ENCODE results near the gene GPANK1. TPM values are rescaled to one million over a fixed set of nuclear protein-coding genes. Genes with fewer than 3 reads are reported as not detected.

GPANK1 gene
- total RNA-seq, 1 experiment from 2014 or later, result 18.3 TPM

GRCh38 chr6:31661262-31662123, 3.3 kb downstream of the GPANK1 start:
- POLR2A ChIA-PET, result interaction anchor here (0.6 to 2.3 kb wide), 4 partner anchors 9 to 440 kb away, joined by 3 to 10 read pairs (median 6); partner anchors contain the start of genes BAG6 and HSPA1B
- Histone ChIP-seq H3K36me3 (ENCODE audit: control insufficient read depth, insufficient read depth, low read length) (peaks cover 10% of the 10 kb centered on the region; the same call in 1 of the 2 replicates), H3K9me3 (ENCODE audit: control insufficient read depth, insufficient read depth, low read depth, low read length) (no peaks in the 10 kb centered on the region), H3K4me3 (ENCODE audit: low read depth in 2 of 2, low read length in 2 of 2) (peak overlapping the region; percentile 99), H3K27ac (ENCODE audit: low read length) (peak overlapping the region; percentile 98), H3K27me3 (ENCODE audit: control insufficient read depth, insufficient read depth, low read length) (no peaks in the 10 kb centered on the region), H3K4me1 (ENCODE audit: control insufficient read depth, insufficient read depth, low read length) (peaks cover 31% of the 10 kb centered on the region)
- no peak for TF ChIP-seq CTCF (IDR thresholded peaks at IDR 0.05)
- TF ChIP-seq SIN3A (IDR thresholded peaks at IDR 0.05; ENCODE audit: borderline replicate concordance, insufficient read depth, low read depth, low read length), result no peak
- TF ChIP-seq POLR2AphosphoS5 (IDR thresholded peaks at IDR 0.05; ENCODE audit: low read depth, low read length), result no peak
- no peak for TF ChIP-seq TCF7L2 (IDR thresholded peaks at IDR 0.05; ENCODE audit: low read depth, low read length)
- no peak for TF ChIP-seq REST (IDR thresholded peaks at IDR 0.05; ENCODE audit: insufficient read depth in 1 of 2, low read depth in 2 of 2, low read length in 1 of 2)
- BruUV-seq (replicated peaks), result no TSS peak
- no peak for DNase-seq (ENCODE audit: low read depth, low spot score)
- intact Hi-C loops (cut with micrococcal nuclease; ENCODE audit: unreplicated experiment), result no loop called here
- no peak for ATAC-seq
- in situ Hi-C loops (cut with HindIII; ENCODE audit: low pct_unique_long_range_greater_than_20kb, low sequenced_read_pairs), result no loop called here
- CTCF ChIA-PET, result interaction anchor here (0.7 kb wide), 1 partner anchor 9 kb away, joined by 6 read pairs; no protein-coding TSS in a partner anchor

DNA sequence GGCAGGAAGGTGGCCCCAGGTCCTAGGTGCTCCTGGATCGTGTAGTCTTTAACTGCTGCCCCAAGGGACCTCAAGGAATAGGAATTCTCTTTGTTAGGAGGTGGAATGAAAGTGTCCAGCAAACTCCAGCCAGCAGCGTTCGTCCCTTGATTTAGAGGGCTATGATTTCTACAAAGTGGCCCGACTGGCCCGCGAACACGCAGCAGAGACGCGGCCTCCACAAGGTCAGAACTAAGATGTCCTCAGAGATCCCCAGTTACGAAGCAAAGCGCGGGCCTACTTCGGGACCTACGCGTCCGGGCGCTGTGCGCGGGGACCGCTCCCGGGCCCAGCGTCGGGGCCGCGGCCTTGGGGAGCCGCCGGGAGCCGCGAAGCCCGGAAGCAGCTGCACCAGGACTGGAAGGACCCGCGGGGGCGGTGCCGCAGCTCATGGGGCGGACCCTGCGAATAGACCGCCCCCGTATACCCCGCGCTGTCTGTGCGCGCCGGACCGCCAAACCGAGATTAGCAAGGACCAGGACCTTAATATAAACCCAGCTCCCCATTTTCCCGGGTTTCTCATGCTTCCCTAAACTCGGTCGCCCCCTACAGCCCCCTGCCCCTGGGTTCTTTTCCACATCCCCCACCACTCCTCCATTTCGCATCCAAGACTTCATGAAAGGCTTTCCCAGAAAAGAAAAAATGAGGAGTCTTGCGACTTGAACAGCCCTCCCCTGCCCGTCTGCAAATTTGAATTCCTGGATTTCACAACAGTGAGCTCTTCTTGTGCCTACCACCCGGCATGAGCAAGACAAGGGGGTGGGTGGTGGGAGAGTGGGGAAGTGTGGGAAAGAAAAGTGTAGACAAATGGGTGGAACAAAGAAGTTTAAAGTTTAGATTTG, 4.2 kb downstream of the GPANK1 start, which contains the start of gene C6orf47:
Gene C6orf47, minus strand, starts transcription at position 398 of the 881 bp plus-strand sequence. CDS start 831 bp downstream, outside the sequence.
- Histone ChIP-seq H3K27ac (ENCODE audit: low read length) (peak within 1 kb of the TSS; percentile 98), H3K9me3 (ENCODE audit: control insufficient read depth, insufficient read depth, low read depth, low read length) (no peaks in the 10 kb centered on the region), H3K4me3 (ENCODE audit: low read depth in 2 of 2, low read length in 2 of 2) (peak within 1 kb of the TSS; percentile 99), H3K36me3 (ENCODE audit: control insufficient read depth, insufficient read depth, low read length) (peaks cover 5% of the 10 kb centered on the region; the same call in 1 of the 2 replicates), H3K27me3 (ENCODE audit: control insufficient read depth, insufficient read depth, low read length) (no peaks in the 10 kb centered on the region), H3K4me1 (ENCODE audit: control insufficient read depth, insufficient read depth, low read length) (peaks cover 31% of the 10 kb centered on the region)
- intact Hi-C loops (cut with micrococcal nuclease; ENCODE audit: unreplicated experiment) (no loop called here), in situ Hi-C loops (cut with HindIII; ENCODE audit: low pct_unique_long_range_greater_than_20kb, low sequenced_read_pairs) (no loop called here)
- ChIA-PET CTCF (interaction anchor here (0.7 kb wide), 1 partner anchor 9 kb away, joined by 6 read pairs; no protein-coding TSS in a partner anchor), POLR2A (interaction anchor here (0.6 to 2.3 kb wide), 4 partner anchors 8 to 441 kb away, joined by 3 to 10 read pairs (median 6); partner anchors contain the start of genes BAG6 and HSPA1B)
- ATAC-seq (peak; percentile 89), DNase-seq (ENCODE audit: low read depth, low spot score) (no peak)
- TF ChIP-seq CTCF (IDR thresholded peaks at IDR 0.05) (no peak), TCF7L2 (IDR thresholded peaks at IDR 0.05; ENCODE audit: low read depth, low read length) (no peak), SIN3A (IDR thresholded peaks at IDR 0.05; ENCODE audit: borderline replicate concordance, insufficient read depth, low read depth, low read length) (peak; percentile 47; the same call in 1 of the 2 replicates), REST (IDR thresholded peaks at IDR 0.05; ENCODE audit: insufficient read depth in 1 of 2, low read depth in 2 of 2, low read length in 1 of 2) (peak in 1 of 2 experiments; percentile 50; a peak in 1 of 4 replicates), POLR2AphosphoS5 (IDR thresholded peaks at IDR 0.05; ENCODE audit: low read depth, low read length) (peak; percentile 92)
- BruUV-seq (replicated peaks), result no TSS peak
